ENCODE results near the gene KLRC2.

KLRC2 gene

GRCh38 chr12:10386857-10387256, 49.0 kb downstream of the KLRC2 start:
- TF ChIP-seq CTCF (IDR thresholded peaks at IDR 0.05; ENCODE audit: low read length, missing control alignments) = no peak
- no peak overlapping the region for H3K4me3 ChIP-seq (replicated peaks; ENCODE audit: low read depth, low read length)
- DNase-seq (ENCODE audit: low read depth) = no peak

DNA sequence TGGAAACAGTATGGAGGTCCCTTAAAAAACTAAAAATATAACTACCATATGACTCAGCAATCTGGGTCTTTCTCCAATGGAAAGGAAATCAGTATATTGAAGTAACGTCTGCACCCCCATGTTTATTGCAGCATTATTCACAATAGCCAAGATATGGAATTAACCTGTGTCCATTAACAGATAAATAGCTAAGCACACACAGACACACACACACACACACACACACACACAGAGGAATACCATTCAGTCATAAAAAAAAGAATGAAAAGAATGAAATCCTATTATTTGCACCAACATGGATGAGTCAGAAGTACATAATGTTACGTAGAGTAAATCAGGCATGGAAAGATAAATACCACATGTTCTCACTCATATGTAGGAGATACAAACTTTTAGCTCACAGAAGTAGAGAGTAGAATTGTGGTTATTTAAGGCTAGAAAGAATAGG, 50.6 kb downstream of the KLRC2 start:
- no peak for TF ChIP-seq CTCF (IDR thresholded peaks at IDR 0.05; ENCODE audit: low read length, missing control alignments)
- H3K4me3 ChIP-seq (replicated peaks; ENCODE audit: low read depth, low read length) = no peak overlapping the region
- peak; percentile 82 for DNase-seq (ENCODE audit: low read depth)

DNA sequence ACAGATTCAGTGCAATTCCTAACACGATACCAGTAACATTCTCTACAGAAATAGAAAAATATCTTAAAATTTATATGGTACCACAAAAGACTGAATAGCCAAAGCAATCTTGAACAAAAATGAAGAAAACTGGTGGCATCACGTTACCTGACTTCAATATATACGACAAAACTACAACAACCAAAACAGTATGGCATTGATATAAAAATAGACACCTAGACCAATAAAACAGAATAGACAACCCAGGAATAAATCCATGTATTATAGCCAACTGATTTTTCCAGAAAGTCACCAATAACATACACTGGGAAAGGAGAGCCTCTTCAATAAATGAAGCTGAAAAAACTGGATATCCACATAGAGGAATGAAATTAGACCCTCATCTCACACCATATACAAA, 51.6 kb downstream of the KLRC2 start:
- TF ChIP-seq CTCF (IDR thresholded peaks at IDR 0.05; ENCODE audit: low read length, missing control alignments) = no peak
- no peak for DNase-seq (ENCODE audit: low read depth)
- H3K4me3 ChIP-seq (replicated peaks; ENCODE audit: low read depth, low read length) = no peak overlapping the region

DNA sequence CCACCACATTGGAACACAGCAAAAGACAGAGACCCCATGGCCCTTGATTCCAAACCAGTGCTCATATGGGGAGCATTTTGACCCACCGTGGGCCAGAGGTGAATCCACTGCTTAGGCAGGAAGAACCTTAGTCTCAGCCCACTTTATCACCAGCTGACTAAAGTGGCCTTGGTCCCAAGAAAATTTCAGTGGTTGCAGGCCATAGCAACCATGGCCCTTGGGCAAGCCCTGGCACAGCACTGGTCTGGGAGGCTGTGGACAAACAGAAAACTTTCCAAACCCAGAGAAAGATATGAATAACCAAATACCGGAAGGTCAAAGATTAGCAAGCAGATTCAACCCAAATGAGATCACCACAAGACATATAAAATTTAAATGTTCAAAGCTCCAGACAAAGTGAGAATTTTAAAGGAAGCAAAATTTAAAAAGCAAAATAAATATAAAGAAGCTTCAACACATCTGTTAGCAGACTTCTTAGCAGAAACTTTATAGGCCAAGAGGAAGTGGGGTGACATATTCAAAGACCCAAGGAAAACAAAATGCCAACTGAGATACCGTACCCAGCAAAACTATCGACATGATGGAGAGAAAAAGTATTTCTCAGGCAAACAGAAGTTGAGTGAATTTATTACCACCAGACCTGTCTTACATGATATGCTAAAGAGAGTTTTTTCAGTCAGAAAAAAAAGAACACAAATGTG, 53.7 kb downstream of the KLRC2 start:
- H3K4me3 ChIP-seq (replicated peaks; ENCODE audit: low read depth, low read length) = no peak overlapping the region
- no peak for TF ChIP-seq CTCF (IDR thresholded peaks at IDR 0.05; ENCODE audit: low read length, missing control alignments)
- DNase-seq (ENCODE audit: low read depth) = no peak

All from fibroblast of pulmonary artery (primary cell).